K562 (cell line): ENCODE data around the gene MTHFR. TPM values are rescaled to one million over a fixed set of nuclear protein-coding genes. Genes with fewer than 3 reads are reported as not detected.
A peak's percentile ranks its signal among the peaks of the same experiment; 100 is the strongest.

ENCODE experiments used
- BRD9 ChIP-seq: fragments of 450-650 bp; IDR thresholded peaks from 2 replicates; pipeline ENCODE4 v1.6.1; 2018; ENCODE audit warnings: low read depth; ENCODE audit not compliant: partially characterized antibody
- C11orf30 ChIP-seq: fragments of 450-650 bp; IDR thresholded peaks from 2 replicates; pipeline ENCODE4 v1.6.1; 2016; ENCODE audit warnings: low read depth, mild to moderate bottlenecking
- CBX5 ChIP-seq: IDR thresholded peaks from 2 replicates; pipeline ENCODE4 v1.6.1; 2014; ENCODE audit warnings: low read depth, borderline replicate concordance
- E2F6 ChIP-seq, 2 experiments: IDR thresholded peaks; 2 replicates each; pipeline ENCODE4 v1.6.1; 2011; ENCODE audit warnings: borderline replicate concordance in 1 of 2, control low read depth in 1 of 2, low read depth in 1 of 2, low read length in 1 of 2, mild to moderate bottlenecking in 1 of 2, mixed read lengths in 1 of 2, moderate library complexity in 1 of 2; ENCODE audit not compliant: insufficient read depth in 1 of 2, insufficient read length in 1 of 2, poor library complexity in 1 of 2, severe bottlenecking in 1 of 2; ENCODE audit errors: extremely low read depth in 1 of 2
- ETV1 ChIP-seq: fragments of 450-650 bp; conservative IDR thresholded peaks from 2 replicates; pipeline ENCODE4 v1.6.1; 2016; ENCODE audit warnings: missing genetic modification characterization, control low read depth, low read depth, missing compliant biosample characterization
- HCFC1 ChIP-seq: IDR thresholded peaks from 2 replicates; pipeline ENCODE4 v1.6.1; 2012; ENCODE audit warnings: low read depth, low read length, improper control_type of control experiment
- HEY1 ChIP-seq: fragments of 250-450 bp; sonication (Bioruptor Pico); IDR thresholded peaks from 2 replicates; pipeline ENCODE4 v1.5.0; 2020; ENCODE audit warnings: mild to moderate bottlenecking, moderate library complexity, borderline replicate concordance
- KAT7 ChIP-seq: sonication (generic); formaldehyde crosslinking; IDR thresholded peaks from 2 replicates; pipeline ENCODE4 v1.8.0; 2022; ENCODE audit warnings: missing genetic modification reagents, mild to moderate bottlenecking, borderline replicate concordance
- KHSRP ChIP-seq: fragments of 450-650 bp; IDR thresholded peaks from 2 replicates; pipeline ENCODE4 v1.6.1; 2017
- MLX ChIP-seq, 2 experiments: fragments of 450-650 bp in 1 of 2; sonication (generic) in 1 of 2; formaldehyde crosslinking; conservative IDR thresholded peaks; 2 replicates each; pipeline versions ENCODE4 v1.4.0 to v1.8.1; 2020 to 2022; ENCODE audit warnings: mild to moderate bottlenecking in 1 of 2, missing genetic modification reagents in 1 of 2
- MYBL2 ChIP-seq, 2 experiments: fragments of 450-650 bp in 1 of 2; sonication (generic) in 1 of 2; formaldehyde crosslinking in 1 of 2; IDR thresholded peaks; 2 replicates each; pipeline versions ENCODE4 v1.6.1 to v1.8.1; 2017 to 2022; ENCODE audit warnings: borderline replicate concordance in 1 of 2, inconsistent platforms in 1 of 2, low read depth in 1 of 2, mild to moderate bottlenecking in 1 of 2, missing genetic modification reagents in 1 of 2, moderate library complexity in 1 of 2
- NCOA2 ChIP-seq, 2 experiments: fragments of 450-650 bp; IDR thresholded peaks; 2 replicates each; pipeline ENCODE4 v1.6.1; 2018; ENCODE audit warnings: mild to moderate bottlenecking in 2 of 2, moderate library complexity in 1 of 2; ENCODE audit not compliant: partially characterized antibody in 2 of 2
- NFIX ChIP-seq: fragments of 250-450 bp; sonication (Bioruptor Pico); IDR thresholded peaks from 2 replicates; pipeline ENCODE4 v1.4.0; 2020; ENCODE audit warnings: low read depth, mild to moderate bottlenecking, moderate library complexity
- NR2C1 ChIP-seq, 2 experiments: fragments of 450-650 bp; IDR thresholded peaks; 2 replicates each; pipeline ENCODE4 v1.6.1; 2017; ENCODE audit warnings: mild to moderate bottlenecking in 2 of 2, antibody characterized with exemption in 1 of 2, inconsistent platforms in 1 of 2, missing compliant biosample characterization in 1 of 2, missing genetic modification characterization in 1 of 2
- PHF21A ChIP-seq: fragments of 450-650 bp; IDR thresholded peaks from 2 replicates; pipeline ENCODE4 v1.6.1; 2017; ENCODE audit warnings: low read depth, borderline replicate concordance
- SIX5 ChIP-seq, 2 experiments: IDR thresholded peaks; 2 replicates each; pipeline ENCODE4 v1.6.1; 2011; ENCODE audit warnings: low read length in 2 of 2, borderline replicate concordance in 1 of 2, low read depth in 1 of 2, mild to moderate bottlenecking in 1 of 2, moderate library complexity in 1 of 2; ENCODE audit not compliant: insufficient read depth in 1 of 2
- SREBF1 ChIP-seq: fragments of 150-350 bp; IDR thresholded peaks from 2 replicates; pipeline ENCODE4 v1.6.1; 2014; ENCODE audit warnings: antibody characterized with exemption, low read depth, low read length, borderline replicate concordance
- ZBTB8A ChIP-seq: fragments of 450-650 bp; IDR thresholded peaks from 2 replicates; pipeline ENCODE4 v1.6.1; 2018; ENCODE audit warnings: mild to moderate bottlenecking, moderate library complexity; ENCODE audit not compliant: partially characterized antibody
- ZNF655 ChIP-seq: fragments of 250-450 bp; sonication (Bioruptor Pico); IDR thresholded peaks from 2 replicates; pipeline ENCODE4 v1.5.0; 2021
- polyA plus RNA-seq, 8 experiments: library from polyadenylated mRNA; depleted of rRNA in 4 of 8; stranded (reverse) in 5 of 8; unstranded in 3 of 8; fragments of >200 nt; fragmentation: Nextera tagmentation in 2 of 8; fragmentation: Illumina TruSeq in 1 of 8; extraction: Ambion mirVana in 2 of 8; extraction: Trizol in 1 of 8; gene quantifications; 2 replicates each; pipeline versions ENCODE4 v1.2.1 to v1.2.3, GENCODE V29; 2011 to 2014; ENCODE audit warnings: inconsistent platforms in 1 of 8, missing spikeins in 1 of 8
- total RNA-seq, 7 experiments: library from RNA; depleted of rRNA in 6 of 7; stranded (reverse); fragments of >200 nt in 6 of 7; fragmentation: Illumina TruSeq in 2 of 7; extraction: Trizol in 2 of 7; gene quantifications; 2 replicates each; pipeline versions ENCODE4 v1.2.1 to v1.2.3, GENCODE V29; 2011 to 2021; ENCODE audit warnings: low replicate concordance in 1 of 7

Gene MTHFR
- total and polyA plus RNA-seq, 9 of the 15 experiments (the other 6 are each of a cell fraction or from before 2014, with no cell fraction given) = 5.0 to 104 (median 62.6) TPM

GRCh38 chr1:11784993-11785769, 20.6 kb downstream of the MTHFR start (continued):
- TF ChIP-seq SIX5 (IDR thresholded peaks at IDR 0.05; ENCODE audit: borderline replicate concordance in 1 of 2, insufficient read depth in 1 of 2, low read depth in 1 of 2, low read length in 2 of 2) (no peak), HCFC1 (peak; percentile 45; the same call in 1 of the 2 replicates), E2F6 (IDR thresholded peaks at IDR 0.05; ENCODE audit: borderline replicate concordance in 1 of 2, extremely low read depth in 1 of 2, insufficient read depth in 1 of 2, insufficient read length in 1 of 2, low read depth in 1 of 2, low read length in 1 of 2, poor library complexity in 1 of 2, severe bottlenecking in 1 of 2) (no peak), ZBTB8A (no peak), PHF21A (peak; percentile 38; the same call in 1 of the 2 replicates), NFIX (CRISPR knock-in tag) (no peak), BRD9 (peak; percentile 70), MLX (CRISPR knock-in tag; conservative IDR thresholded peaks at IDR 0.05) (no peak), NCOA2 (IDR thresholded peaks at IDR 0.05; ENCODE audit: partially characterized antibody in 2 of 2) (no peak), ZNF655 (CRISPR knock-in tag) (no peak), HEY1 (no peak), ETV1 (tag) (peak; percentile 32; the same call in 1 of the 2 replicates), KHSRP (0 out of 2 replicates have a peak, but pooled peaks have one; percentile 24), C11orf30 (no peak), KAT7 (CRISPR knock-in tag) (peak; percentile 81; the same call in 1 of the 2 replicates), CBX5 (no peak), NR2C1 (IDR thresholded peaks at IDR 0.05) (peak; percentile 30; the same call in 1 of the 2 replicates), NR2C1 (tag; IDR thresholded peaks at IDR 0.05) (peak; percentile 25; the same call in 1 of the 2 replicates), SREBF1 (no peak), MYBL2 (IDR thresholded peaks at IDR 0.05; ENCODE audit: low read depth) (no peak), MYBL2 (CRISPR knock-in tag; IDR thresholded peaks at IDR 0.05; ENCODE audit: borderline replicate concordance) (no peak)
